Vagina (tissue), 2 donors: Measurements from ENCODE around the gene SPAG17.

Experiments used
- CTCF ChIP-seq, 3 experiments: fragments of 450-650 bp in 2 of 3; fragments of 200-600 bp in 1 of 3; sonication (generic) in 1 of 3; IDR thresholded peaks; one replicate each; pipeline ENCODE4 v1.5.1; 2017 to 2019; ENCODE audit warnings: antibody characterized with exemption in 3 of 3, mild to moderate bottlenecking in 2 of 3, moderate library complexity in 2 of 3
- POLR2A ChIP-seq, 2 donors: fragments of 450-650 bp; IDR thresholded peaks; one replicate each; pipeline ENCODE4 v1.6.1; 2017; ENCODE audit warnings: antibody characterized with exemption in 2 of 2, mild to moderate bottlenecking in 2 of 2, moderate library complexity in 2 of 2
- POLR2AphosphoS5 ChIP-seq, 2 donors: sonication (generic); formaldehyde crosslinking; IDR thresholded peaks; one replicate each; pipeline ENCODE4 v1.9.0; 2017; ENCODE audit warnings: antibody characterized with exemption in 2 of 2, mild to moderate bottlenecking in 2 of 2, low read depth in 1 of 2; ENCODE audit not compliant: insufficient read depth in 1 of 2

- no peak for TF ChIP-seq CTCF (IDR thresholded peaks at IDR 0.05)
- no peak for TF ChIP-seq POLR2AphosphoS5 (IDR thresholded peaks at IDR 0.05; ENCODE audit: insufficient read depth in 1 of 2, low read depth in 1 of 2)
- TF ChIP-seq POLR2A (IDR thresholded peaks at IDR 0.05) = no peak
Observed at GRCh38 chr1:117952386-117952785, 232.6 kb downstream of the SPAG17 start.
